ENCODE results near the gene AGBL5. TPM values are rescaled to one million over a fixed set of nuclear protein-coding genes. Genes with fewer than 3 reads are reported as not detected.

AGBL5 gene
- total and polyA plus RNA-seq, 2 of the 13 experiments (the other 11 are each of a cell fraction or from before 2014, with no cell fraction given), result 55.9 to 73.3 TPM

- TF ChIP-seq, protein P1, sequence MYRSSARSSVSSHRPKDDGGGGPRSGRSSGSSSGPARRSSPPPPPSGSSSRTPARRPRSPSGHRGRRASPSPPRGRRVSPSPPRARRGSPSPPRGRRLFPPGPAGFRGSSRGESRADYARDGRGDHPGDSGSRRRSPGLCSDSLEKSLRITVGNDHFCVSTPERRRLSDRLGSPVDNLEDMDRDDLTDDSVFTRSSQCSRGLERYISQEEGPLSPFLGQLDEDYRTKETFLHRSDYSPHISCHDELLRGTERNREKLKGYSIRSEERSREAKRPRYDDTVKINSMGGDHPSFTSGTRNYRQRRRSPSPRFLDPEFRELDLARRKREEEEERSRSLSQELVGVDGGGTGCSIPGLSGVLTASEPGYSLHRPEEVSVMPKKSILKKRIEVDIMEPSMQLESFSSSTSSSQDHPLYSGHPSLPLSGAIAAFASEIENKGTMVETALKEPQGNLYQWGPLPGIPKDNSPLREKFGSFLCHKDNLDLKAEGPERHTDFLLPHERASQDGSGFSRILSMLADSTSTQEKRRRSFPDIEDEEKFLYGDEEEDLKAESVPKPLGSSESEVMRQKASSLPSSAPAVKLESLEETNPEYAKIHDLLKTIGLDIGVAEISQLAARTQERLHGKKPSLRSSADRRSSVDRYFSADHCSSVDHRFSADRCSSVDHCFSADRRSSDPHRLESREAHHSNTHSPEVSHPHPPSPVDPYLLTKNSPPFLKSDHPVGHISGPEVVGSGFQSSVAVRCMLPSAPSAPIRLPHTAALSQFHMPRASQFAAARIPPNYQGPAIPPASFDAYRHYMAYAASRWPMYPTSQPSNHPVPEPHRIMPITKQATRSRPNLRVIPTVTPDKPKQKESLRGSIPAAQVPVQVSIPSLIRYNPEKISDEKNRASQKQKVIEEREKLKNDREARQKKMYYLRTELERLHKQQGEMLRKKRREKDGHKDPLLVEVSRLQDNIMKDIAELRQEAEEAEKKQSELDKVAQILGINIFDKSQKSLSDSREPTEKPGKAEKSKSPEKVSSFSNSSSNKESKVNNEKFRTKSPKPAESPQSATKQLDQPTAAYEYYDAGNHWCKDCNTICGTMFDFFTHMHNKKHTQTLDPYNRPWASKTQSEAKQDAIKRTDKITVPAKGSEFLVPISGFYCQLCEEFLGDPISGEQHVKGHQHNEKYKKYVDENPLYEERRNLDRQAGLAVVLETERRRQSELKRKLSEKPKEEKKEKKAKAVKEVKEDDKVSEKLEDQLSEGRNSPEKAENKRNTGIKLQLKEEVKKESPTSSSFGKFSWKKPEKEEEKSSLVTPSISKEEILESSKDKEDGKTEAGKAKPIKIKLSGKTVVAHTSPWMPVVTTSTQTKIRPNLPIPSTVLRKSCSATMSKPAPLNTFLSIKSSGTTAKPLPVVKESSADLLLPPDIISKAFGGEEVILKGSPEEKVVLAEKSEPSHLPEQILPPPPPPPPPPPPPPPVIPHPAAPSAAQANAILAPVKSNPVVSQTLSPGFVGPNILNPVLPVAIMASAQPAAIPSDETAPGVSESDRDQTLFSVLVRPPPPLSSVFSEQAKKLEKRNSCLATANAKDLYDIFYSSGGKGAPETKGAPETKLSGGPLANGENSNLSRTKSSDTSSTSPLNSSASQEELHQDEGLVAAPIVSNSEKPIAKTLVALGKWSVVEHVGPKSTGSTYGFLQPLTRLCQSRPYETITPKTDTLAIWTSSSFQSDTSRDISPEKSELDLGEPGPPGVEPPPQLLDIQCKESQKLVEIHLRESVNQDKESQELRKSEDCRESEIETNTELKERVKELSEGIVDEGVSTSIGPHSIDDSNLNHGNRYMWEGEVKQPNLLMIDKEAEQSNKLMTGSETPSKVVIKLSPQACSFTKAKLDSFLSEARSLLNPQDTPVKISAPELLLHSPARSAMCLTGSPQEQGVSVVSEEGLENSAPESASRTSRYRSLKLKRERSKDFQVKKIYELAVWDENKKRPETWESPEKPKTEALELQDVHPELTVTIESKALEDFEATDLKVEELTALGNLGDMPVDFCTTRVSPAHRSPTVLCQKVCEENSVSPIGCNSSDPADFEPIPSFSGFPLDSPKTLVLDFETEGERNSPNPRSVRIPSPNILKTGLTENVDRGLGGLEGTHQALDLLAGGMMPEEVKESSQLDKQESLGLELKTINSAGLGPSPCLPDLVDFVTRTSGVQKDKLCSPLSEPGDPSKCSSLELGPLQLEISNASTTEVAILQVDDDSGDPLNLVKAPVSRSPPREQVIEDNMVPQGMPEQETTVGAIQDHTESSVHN (CRISPR knock-in tag; IDR thresholded peaks at IDR 0.05), result 0 out of 2 replicates have a peak, but pooled peaks have one; percentile 12
- peak; percentile 73 for TF ChIP-seq ZNF501 (CRISPR knock-in tag; IDR thresholded peaks at IDR 0.05)
- TF ChIP-seq, protein P2, sequence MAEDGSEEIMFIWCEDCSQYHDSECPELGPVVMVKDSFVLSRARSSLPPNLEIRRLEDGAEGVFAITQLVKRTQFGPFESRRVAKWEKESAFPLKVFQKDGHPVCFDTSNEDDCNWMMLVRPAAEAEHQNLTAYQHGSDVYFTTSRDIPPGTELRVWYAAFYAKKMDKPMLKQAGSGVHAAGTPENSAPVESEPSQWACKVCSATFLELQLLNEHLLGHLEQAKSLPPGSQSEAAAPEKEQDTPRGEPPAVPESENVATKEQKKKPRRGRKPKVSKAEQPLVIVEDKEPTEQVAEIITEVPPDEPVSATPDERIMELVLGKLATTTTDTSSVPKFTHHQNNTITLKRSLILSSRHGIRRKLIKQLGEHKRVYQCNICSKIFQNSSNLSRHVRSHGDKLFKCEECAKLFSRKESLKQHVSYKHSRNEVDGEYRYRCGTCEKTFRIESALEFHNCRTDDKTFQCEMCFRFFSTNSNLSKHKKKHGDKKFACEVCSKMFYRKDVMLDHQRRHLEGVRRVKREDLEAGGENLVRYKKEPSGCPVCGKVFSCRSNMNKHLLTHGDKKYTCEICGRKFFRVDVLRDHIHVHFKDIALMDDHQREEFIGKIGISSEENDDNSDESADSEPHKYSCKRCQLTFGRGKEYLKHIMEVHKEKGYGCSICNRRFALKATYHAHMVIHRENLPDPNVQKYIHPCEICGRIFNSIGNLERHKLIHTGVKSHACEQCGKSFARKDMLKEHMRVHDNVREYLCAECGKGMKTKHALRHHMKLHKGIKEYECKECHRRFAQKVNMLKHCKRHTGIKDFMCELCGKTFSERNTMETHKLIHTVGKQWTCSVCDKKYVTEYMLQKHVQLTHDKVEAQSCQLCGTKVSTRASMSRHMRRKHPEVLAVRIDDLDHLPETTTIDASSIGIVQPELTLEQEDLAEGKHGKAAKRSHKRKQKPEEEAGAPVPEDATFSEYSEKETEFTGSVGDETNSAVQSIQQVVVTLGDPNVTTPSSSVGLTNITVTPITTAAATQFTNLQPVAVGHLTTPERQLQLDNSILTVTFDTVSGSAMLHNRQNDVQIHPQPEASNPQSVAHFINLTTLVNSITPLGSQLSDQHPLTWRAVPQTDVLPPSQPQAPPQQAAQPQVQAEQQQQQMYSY (CRISPR knock-in tag; IDR thresholded peaks at IDR 0.05), result peak; percentile 73
- no peak for TF ChIP-seq GRHL1 (CRISPR knock-in tag; conservative IDR thresholded peaks at IDR 0.05)
- no peak for TF ChIP-seq MED8 (CRISPR knock-in tag; IDR thresholded peaks at IDR 0.05; ENCODE audit: insufficient replicate concordance)
- no peak for TF ChIP-seq ZNF878 (CRISPR knock-in tag; IDR thresholded peaks at IDR 0.05)
- TF ChIP-seq ZNF431 (CRISPR knock-in tag; IDR thresholded peaks at IDR 0.05; ENCODE audit: borderline replicate concordance, low read depth), result peak; percentile 78; the same call in 1 of the 2 replicates
- TF ChIP-seq ARID2 (CRISPR knock-in tag; IDR thresholded peaks at IDR 0.05; ENCODE audit: borderline replicate concordance), result no peak
- no peak for TF ChIP-seq ZNF382 (CRISPR knock-in tag; IDR thresholded peaks at IDR 0.05; ENCODE audit: borderline replicate concordance)
- peak; percentile 97 for TF ChIP-seq THAP8 (CRISPR knock-in tag; IDR thresholded peaks at IDR 0.05; ENCODE audit: borderline replicate concordance)
- 0 out of 2 replicates have a peak, but pooled peaks have one; percentile 48 for TF ChIP-seq ZNF572 (CRISPR knock-in tag; IDR thresholded peaks at IDR 0.05)
- TF ChIP-seq MXI1 (IDR thresholded peaks at IDR 0.05; ENCODE audit: borderline replicate concordance, low read depth, low read length), result peak; percentile 98; the same call in 1 of the 3 replicates
- TF ChIP-seq SAP130 (CRISPR knock-in tag; IDR thresholded peaks at IDR 0.05; ENCODE audit: low read depth), result peak; percentile 78; the same call in 1 of the 2 replicates
- no peak for TF ChIP-seq TCF7L2 (IDR thresholded peaks at IDR 0.05; ENCODE audit: low read depth, low read length)
Measured at GRCh38 chr2:27086090-27086723, 34.7 kb downstream of the AGBL5 start (continued).

All from HepG2 (cell line).